Measurements from ENCODE around the gene TLR2. TPM values are rescaled to one million over a fixed set of nuclear protein-coding genes. Genes with fewer than 3 reads are reported as not detected.

Gene TLR2
- total and polyA plus RNA-seq, 4 donors = 27.5 to 190 (median 140) TPM

DNA sequence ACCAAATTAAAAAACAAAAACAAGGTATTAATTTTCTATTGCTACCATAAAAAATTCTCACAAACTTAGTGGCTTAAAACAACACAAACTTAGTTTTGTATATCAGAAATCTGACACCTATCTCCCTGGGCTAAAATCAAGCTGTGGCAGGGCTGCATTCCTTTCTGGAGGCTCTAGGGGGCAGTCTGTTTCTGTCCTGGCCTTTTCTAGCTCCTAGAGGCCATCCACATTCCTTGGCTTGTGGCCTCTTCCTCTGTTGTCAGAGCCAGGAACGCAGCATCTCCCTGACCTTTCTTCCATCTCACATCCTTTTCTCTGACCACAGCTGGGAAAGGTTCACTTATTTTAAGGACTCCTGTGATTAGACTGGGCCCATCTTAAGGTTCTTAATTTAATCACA, 38.9 kb upstream of the TLR2 start:
- no peaks in the 10 kb centered on the region for H3K27me3 ChIP-seq (ENCODE audit: control insufficient read depth in 3 of 3, insufficient read depth in 3 of 3, low read length in 2 of 3)
- 78 to 95% methylated on average over 1 of the region's 1 CpG for WGBS, 2 donors
- TF ChIP-seq, protein P1, sequence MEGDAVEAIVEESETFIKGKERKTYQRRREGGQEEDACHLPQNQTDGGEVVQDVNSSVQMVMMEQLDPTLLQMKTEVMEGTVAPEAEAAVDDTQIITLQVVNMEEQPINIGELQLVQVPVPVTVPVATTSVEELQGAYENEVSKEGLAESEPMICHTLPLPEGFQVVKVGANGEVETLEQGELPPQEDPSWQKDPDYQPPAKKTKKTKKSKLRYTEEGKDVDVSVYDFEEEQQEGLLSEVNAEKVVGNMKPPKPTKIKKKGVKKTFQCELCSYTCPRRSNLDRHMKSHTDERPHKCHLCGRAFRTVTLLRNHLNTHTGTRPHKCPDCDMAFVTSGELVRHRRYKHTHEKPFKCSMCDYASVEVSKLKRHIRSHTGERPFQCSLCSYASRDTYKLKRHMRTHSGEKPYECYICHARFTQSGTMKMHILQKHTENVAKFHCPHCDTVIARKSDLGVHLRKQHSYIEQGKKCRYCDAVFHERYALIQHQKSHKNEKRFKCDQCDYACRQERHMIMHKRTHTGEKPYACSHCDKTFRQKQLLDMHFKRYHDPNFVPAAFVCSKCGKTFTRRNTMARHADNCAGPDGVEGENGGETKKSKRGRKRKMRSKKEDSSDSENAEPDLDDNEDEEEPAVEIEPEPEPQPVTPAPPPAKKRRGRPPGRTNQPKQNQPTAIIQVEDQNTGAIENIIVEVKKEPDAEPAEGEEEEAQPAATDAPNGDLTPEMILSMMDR (IDR thresholded peaks at IDR 0.05; ENCODE audit: control extremely low read depth, extremely low read depth) = no peak
- H3K9ac ChIP-seq (ENCODE audit: insufficient read depth in 1 of 2, low read length in 2 of 2) = no peak overlapping the region
- H3K4me1 ChIP-seq (ENCODE audit: control insufficient read depth in 5 of 5, insufficient read depth in 5 of 5, low read length in 5 of 5) = no peaks in the 10 kb centered on the region
- ATAC-seq (ENCODE audit: insufficient read depth, low FRiP score) = no peak
- peaks cover 0 to 3% (median 0%) of the 10 kb centered on the region in 4 donors for H3K9me3 ChIP-seq (ENCODE audit: control insufficient read depth in 4 of 4, insufficient read depth in 3 of 4, low read length in 3 of 4)
- no peaks in the 10 kb centered on the region for H3K36me3 ChIP-seq (ENCODE audit: control insufficient read depth in 4 of 4, insufficient read depth in 4 of 4, low read length in 4 of 4)
- no peak for DNase-seq
- no peak overlapping the region for H3K4me3 ChIP-seq
- no peak overlapping the region for H3K27ac ChIP-seq (ENCODE audit: low read depth in 1 of 2, low read length in 1 of 2)

DNA sequence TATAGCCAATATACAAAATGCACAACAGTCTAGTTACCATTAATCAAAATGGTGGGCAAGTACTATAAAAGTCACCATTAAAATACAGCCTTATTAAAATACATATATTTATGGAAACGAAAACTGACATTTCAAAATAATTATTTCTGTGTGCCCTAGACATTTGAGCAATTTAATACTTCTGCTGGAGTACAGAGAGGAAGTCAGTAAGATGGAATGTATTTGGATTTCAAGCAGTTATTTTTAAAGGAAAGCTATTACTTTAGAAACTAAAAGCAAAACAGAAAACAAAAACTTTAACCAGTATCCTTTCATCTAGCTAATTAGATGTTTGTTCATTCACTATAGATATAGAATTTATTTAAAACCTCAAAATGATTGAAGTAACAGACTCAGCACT, 37.8 kb upstream of the TLR2 start:
- 37 to 70% methylated on average over 1 of the region's 1 CpG for WGBS, 2 donors
- no peak overlapping the region for H3K9ac ChIP-seq (ENCODE audit: insufficient read depth in 1 of 2, low read length in 2 of 2)

DNA sequence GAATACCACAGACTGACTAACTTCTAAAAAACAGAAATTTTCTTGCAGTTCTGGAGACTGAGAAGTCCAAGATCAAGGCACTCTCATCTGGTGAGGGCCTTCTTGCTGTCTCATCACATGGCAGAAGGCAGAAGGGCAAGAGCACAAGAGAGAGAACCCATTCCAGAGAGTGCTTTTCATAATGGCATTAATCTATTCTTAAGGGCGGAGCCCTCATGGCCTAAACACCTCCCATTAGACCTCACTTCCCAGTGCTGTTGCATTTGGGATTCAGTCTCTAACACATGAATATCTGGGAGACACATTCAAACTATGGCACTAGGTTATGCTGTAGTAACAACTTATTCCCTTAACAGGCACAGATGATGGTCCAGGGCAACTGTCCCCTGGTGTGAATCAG, 37.1 kb upstream of the TLR2 start:
- Histone ChIP-seq H3K27me3 (ENCODE audit: control insufficient read depth in 3 of 3, insufficient read depth in 3 of 3, low read length in 2 of 3) (no peaks in the 10 kb centered on the region), H3K27ac (ENCODE audit: low read depth in 1 of 2, low read length in 1 of 2) (no peak overlapping the region), H3K4me1 (ENCODE audit: control insufficient read depth in 5 of 5, insufficient read depth in 5 of 5, low read length in 5 of 5) (peaks cover 0 to 2% (median 0%) of the 10 kb centered on the region in 5 donors), H3K4me3 (no peak overlapping the region), H3K9ac (ENCODE audit: insufficient read depth in 1 of 2, low read length in 2 of 2) (no peak overlapping the region), H3K36me3 (ENCODE audit: control insufficient read depth in 4 of 4, insufficient read depth in 4 of 4, low read length in 4 of 4) (no peaks in the 10 kb centered on the region), H3K9me3 (ENCODE audit: control insufficient read depth in 4 of 4, insufficient read depth in 3 of 4, low read length in 3 of 4) (peaks cover 0 to 3% (median 0%) of the 10 kb centered on the region in 4 donors)
- DNase-seq (no peak), ATAC-seq (ENCODE audit: insufficient read depth, low FRiP score) (no peak)
- 97% methylated on average over 1 of the region's 1 CpG for WGBS, 2 donors
- TF ChIP-seq, protein P1 (IDR thresholded peaks at IDR 0.05; ENCODE audit: control extremely low read depth, extremely low read depth) = no peak

More for the DNA sequence above, 37.8 kb upstream of the TLR2 start:
- no peaks in the 10 kb centered on the region for H3K4me1 ChIP-seq (ENCODE audit: control insufficient read depth in 5 of 5, insufficient read depth in 5 of 5, low read length in 5 of 5)
- TF ChIP-seq, protein P1 (IDR thresholded peaks at IDR 0.05; ENCODE audit: control extremely low read depth, extremely low read depth) = no peak
- no peaks in the 10 kb centered on the region for H3K27me3 ChIP-seq (ENCODE audit: control insufficient read depth in 3 of 3, insufficient read depth in 3 of 3, low read length in 2 of 3)
- H3K36me3 ChIP-seq (ENCODE audit: control insufficient read depth in 4 of 4, insufficient read depth in 4 of 4, low read length in 4 of 4) = no peaks in the 10 kb centered on the region
- no peak overlapping the region for H3K27ac ChIP-seq (ENCODE audit: low read depth in 1 of 2, low read length in 1 of 2)
- no peak overlapping the region for H3K4me3 ChIP-seq
- ATAC-seq (ENCODE audit: insufficient read depth, low FRiP score) = no peak
- DNase-seq = no peak
- peaks cover 0 to 3% (median 0%) of the 10 kb centered on the region in 4 donors for H3K9me3 ChIP-seq (ENCODE audit: control insufficient read depth in 4 of 4, insufficient read depth in 3 of 4, low read length in 3 of 4)

DNA sequence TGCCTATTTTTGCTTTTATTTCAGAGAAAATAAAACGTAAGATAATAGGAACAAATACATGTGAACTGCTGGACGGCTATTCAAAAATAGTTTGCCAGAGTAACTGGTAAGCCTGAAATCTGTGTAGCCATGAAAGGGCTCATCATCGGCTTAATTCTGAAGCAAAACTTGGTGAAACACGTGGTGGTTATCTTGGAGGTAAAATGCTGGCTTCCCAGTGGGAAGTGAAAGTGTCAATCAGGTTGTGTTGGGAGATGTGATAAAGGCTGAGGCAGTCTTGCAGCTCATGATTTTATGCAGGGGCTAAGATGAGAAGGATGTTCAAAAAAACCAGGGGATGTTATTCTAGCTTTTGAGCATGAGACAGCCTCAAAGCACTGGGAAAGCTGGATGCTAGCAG, 36.1 kb upstream of the TLR2 start:
- Histone ChIP-seq H3K36me3 (ENCODE audit: control insufficient read depth in 4 of 4, insufficient read depth in 4 of 4, low read length in 4 of 4) (no peaks in the 10 kb centered on the region), H3K4me3 (no peak overlapping the region), H3K27ac (ENCODE audit: low read depth in 1 of 2, low read length in 1 of 2) (no peak overlapping the region), H3K9me3 (ENCODE audit: control insufficient read depth in 4 of 4, insufficient read depth in 3 of 4, low read length in 3 of 4) (peaks cover 0 to 3% (median 0%) of the 10 kb centered on the region in 4 donors), H3K4me1 (ENCODE audit: control insufficient read depth in 5 of 5, insufficient read depth in 5 of 5, low read length in 5 of 5) (peaks cover 0 to 7% (median 0%) of the 10 kb centered on the region in 5 donors), H3K9ac (ENCODE audit: insufficient read depth in 1 of 2, low read length in 2 of 2) (no peak overlapping the region), H3K27me3 (ENCODE audit: control insufficient read depth in 3 of 3, insufficient read depth in 3 of 3, low read length in 2 of 3) (no peaks in the 10 kb centered on the region)
- no peak for ATAC-seq (ENCODE audit: insufficient read depth, low FRiP score)
- TF ChIP-seq, protein P1 (IDR thresholded peaks at IDR 0.05; ENCODE audit: control extremely low read depth, extremely low read depth) = no peak
- no peak for DNase-seq
- WGBS, 2 donors = 67 to 68% methylated on average over 4 of the region's 4 CpGs

All from lung (tissue), 12 donors.